ENCODE measurements around the gene ENTPD6.

The ENTPD6 gene

GRCh38 chr20:25249198-25249931 lies 53.9 kb downstream of the ENTPD6 start:
- TF ChIP-seq SIN3A (IDR thresholded peaks at IDR 0.05; ENCODE audit: borderline replicate concordance, insufficient read depth, low read length) (no peak), TAF1 (IDR thresholded peaks at IDR 0.05; ENCODE audit: borderline replicate concordance, insufficient read depth, low read length) (no peak), REST (IDR thresholded peaks at IDR 0.05; ENCODE audit: insufficient read depth in 1 of 2, low read depth in 2 of 2, low read length in 2 of 2) (no peak), POLR2AphosphoS5 (IDR thresholded peaks at IDR 0.05; ENCODE audit: low read depth, low read length) (no peak), FOXP2 (optimal IDR thresholded peaks at IDR 0.05; ENCODE audit: borderline replicate concordance, extremely low read depth, extremely low read length, insufficient read depth) (no peak)

GRCh38 chr20:25250508-25250907 lies 55.0 kb downstream of the ENTPD6 start:
- TF ChIP-seq FOXP2 (optimal IDR thresholded peaks at IDR 0.05; ENCODE audit: borderline replicate concordance, extremely low read depth, extremely low read length, insufficient read depth) (no peak), TAF1 (IDR thresholded peaks at IDR 0.05; ENCODE audit: borderline replicate concordance, insufficient read depth, low read length) (no peak), POLR2AphosphoS5 (IDR thresholded peaks at IDR 0.05; ENCODE audit: low read depth, low read length) (no peak), REST (IDR thresholded peaks at IDR 0.05; ENCODE audit: insufficient read depth in 1 of 2, low read depth in 2 of 2, low read length in 2 of 2) (no peak), SIN3A (IDR thresholded peaks at IDR 0.05; ENCODE audit: borderline replicate concordance, insufficient read depth, low read length) (no peak)

- TF ChIP-seq TAF1 (IDR thresholded peaks at IDR 0.05; ENCODE audit: borderline replicate concordance, insufficient read depth, low read length) (no peak), REST (IDR thresholded peaks at IDR 0.05; ENCODE audit: insufficient read depth in 1 of 2, low read depth in 2 of 2, low read length in 2 of 2) (no peak), FOXP2 (optimal IDR thresholded peaks at IDR 0.05; ENCODE audit: borderline replicate concordance, extremely low read depth, extremely low read length, insufficient read depth) (no peak), POLR2AphosphoS5 (IDR thresholded peaks at IDR 0.05; ENCODE audit: low read depth, low read length) (no peak), SIN3A (IDR thresholded peaks at IDR 0.05; ENCODE audit: borderline replicate concordance, insufficient read depth, low read length) (no peak)
These were observed 55.5 kb downstream of the ENTPD6 start for GRCh38 chr20:25251019-25251418.

GRCh38 chr20:25251558-25251957 lies 56.0 kb downstream of the ENTPD6 start:
- TF ChIP-seq TAF1 (IDR thresholded peaks at IDR 0.05; ENCODE audit: borderline replicate concordance, insufficient read depth, low read length), result no peak
- TF ChIP-seq REST (IDR thresholded peaks at IDR 0.05; ENCODE audit: insufficient read depth in 1 of 2, low read depth in 2 of 2, low read length in 2 of 2), result no peak
- TF ChIP-seq POLR2AphosphoS5 (IDR thresholded peaks at IDR 0.05; ENCODE audit: low read depth, low read length), result no peak
- TF ChIP-seq FOXP2 (optimal IDR thresholded peaks at IDR 0.05; ENCODE audit: borderline replicate concordance, extremely low read depth, extremely low read length, insufficient read depth), result no peak
- TF ChIP-seq SIN3A (IDR thresholded peaks at IDR 0.05; ENCODE audit: borderline replicate concordance, insufficient read depth, low read length), result no peak
